ENCODE results near the gene JPH3.
"Not testable (repeated sequence)": the region's sequence is repeated elsewhere in the genome, so short reads cannot be mapped to it uniquely, and the experiment has no call there.

JPH3 gene

GRCh38 chr16:87657621-87658192 lies 55.4 kb downstream of the JPH3 start:
- no peak for DNase-seq

GRCh38 chr16:87658564-87659225 lies 56.4 kb downstream of the JPH3 start:
- no peak for DNase-seq

DNA sequence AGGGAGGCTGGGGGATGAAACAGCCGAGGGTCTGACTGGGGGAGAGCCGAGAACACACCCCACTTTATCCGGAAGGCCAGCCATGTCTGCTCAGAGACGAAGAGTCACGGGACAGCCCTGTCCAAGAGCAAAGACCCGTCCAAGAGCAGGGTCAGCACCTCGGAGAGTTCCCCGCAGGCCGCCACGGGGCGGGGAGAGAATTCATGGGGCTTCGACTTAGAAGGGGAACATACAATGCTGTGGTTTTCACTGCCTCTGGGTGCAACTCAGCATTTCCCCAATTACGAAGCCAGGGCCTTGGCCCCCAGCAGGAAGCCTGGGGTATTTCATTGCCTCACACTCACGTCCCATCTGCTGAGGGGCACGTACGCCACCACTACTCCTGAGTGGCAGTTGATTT lies 59.3 kb downstream of the JPH3 start:
- DNase-seq: peak; percentile 98

- no peak for DNase-seq
Measured at GRCh38 chr16:87662254-87663204, 60.2 kb downstream of the JPH3 start.

GRCh38 chr16:87664792-87665191 lies 62.5 kb downstream of the JPH3 start:
- no peak for DNase-seq

GRCh38 chr16:87665193-87665592 lies 62.9 kb downstream of the JPH3 start:
- no peak for DNase-seq

GRCh38 chr16:87666919-87667318 lies 64.6 kb downstream of the JPH3 start:
- no peak for DNase-seq

GRCh38 chr16:87667443-87667842 lies 65.1 kb downstream of the JPH3 start:
- DNase-seq: no peak

DNA sequence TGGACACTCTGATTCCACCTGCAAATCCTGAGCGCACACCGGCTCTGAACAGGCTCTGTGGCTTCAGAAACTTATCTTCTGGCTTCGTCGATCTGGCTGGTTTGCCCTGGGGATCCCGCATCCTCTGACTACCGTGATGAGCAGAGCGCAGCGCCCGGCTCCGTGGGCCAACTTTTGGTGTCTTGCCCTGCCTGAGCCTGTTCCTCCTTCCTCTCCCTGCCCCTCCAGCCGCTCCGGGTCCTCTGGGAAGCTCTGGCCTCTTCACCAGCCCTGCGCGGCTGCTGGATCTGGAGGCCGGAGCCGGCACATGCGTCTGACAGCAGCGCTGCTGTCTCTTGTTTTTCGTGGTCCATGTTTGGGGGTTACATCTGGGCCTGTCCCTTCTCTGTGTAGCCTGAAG lies 65.6 kb downstream of the JPH3 start:
- no peak for DNase-seq

DNA sequence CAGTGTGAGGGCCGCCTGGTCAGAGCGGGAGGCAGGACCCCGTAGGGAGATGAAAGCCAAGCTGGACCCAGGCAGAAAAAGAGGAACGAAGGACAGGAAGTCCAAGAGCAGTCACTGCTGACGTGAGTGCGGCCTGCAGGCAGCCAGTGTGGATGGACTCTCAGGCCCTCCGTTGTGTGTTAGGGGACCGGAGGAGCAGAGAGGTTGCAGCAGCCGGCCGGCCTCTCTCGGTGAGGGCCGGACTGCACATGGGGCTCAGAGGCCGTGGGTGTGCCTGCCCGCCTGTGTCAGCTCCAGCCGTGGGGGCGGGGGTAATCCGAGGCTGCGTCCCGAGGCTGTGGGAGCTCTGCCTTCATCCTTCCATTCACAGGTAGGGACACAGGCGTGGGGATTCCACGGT lies 67.4 kb downstream of the JPH3 start:
- DNase-seq: no peak

DNA sequence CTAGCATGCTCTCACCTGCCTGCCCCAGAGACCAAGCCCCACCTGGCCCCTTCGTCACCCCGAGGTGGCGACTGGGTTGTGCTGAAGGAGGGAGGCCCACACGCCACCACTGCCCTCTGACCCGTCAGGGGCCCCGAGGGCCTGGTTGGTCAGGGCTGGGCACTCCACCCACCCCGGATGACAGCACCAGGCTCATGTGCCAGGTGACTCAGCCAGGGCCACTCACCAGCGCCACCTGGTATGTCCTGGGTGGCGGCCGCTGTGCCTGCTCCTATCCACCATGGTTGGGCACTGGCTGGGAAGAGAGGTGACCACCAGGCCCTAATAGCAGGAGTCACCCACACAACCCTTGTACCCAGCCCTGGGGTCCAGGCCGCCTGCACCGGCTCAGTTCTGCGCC lies 68.9 kb downstream of the JPH3 start:
- DNase-seq: no peak

DNA sequence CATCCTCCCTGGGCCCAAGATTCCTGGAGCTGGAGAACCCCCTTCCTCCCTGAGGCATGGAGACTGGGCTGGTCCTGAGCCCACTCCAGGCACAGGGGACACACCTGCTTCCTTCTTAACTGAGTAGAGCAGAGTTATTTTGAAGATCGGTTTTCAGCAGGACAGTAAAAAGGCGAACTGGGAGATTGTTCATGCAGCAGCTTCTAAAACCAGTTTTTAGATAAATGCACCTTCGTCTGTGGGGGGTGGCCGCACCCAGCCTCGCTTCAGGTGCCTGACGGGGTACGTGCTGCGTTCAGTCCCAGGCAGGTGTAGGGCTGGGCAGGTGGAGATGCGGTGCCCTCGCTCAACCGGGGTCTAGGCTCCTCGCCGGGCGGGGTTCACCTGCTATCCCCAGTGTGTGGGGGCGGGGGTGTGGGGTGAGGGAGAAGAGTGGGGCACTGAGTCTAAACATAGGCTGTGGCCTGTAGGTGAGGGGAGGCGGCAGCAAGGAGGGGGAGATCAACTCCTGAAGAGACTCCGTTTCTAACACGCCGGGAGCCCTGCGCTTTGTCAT lies 69.5 kb downstream of the JPH3 start:
- DNase-seq: no peak

- peak; percentile 75 for DNase-seq
Measured at GRCh38 chr16:87674419-87674818, 72.1 kb downstream of the JPH3 start.

- DNase-seq: no peak
Measured at GRCh38 chr16:87675111-87675719, 72.9 kb downstream of the JPH3 start.

GRCh38 chr16:87677830-87678229 lies 75.5 kb downstream of the JPH3 start:
- no peak for DNase-seq

DNA sequence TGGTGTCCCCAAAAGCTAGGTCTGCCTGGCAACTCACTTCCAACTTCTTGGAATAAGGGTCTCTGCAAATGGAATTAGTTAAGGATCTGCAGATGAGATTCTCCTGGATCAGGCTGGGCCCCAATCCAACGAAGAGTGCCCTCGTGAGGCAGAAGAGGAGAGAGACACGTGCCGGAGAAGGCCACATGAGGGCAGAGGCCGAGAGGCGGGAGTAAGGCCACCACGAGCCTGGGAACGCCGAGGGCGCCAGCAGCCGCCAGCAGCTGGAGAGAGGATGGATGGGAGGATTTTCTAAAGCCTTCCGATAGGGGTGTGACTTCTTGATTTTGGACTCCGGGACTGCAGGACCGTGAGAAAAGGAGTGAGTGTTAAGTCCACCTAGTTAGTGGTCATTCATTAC lies 76.3 kb downstream of the JPH3 start:
- DNase-seq: no peak

- DNase-seq: no peak
Measured at GRCh38 chr16:87679593-87680271, 77.4 kb downstream of the JPH3 start.

DNA sequence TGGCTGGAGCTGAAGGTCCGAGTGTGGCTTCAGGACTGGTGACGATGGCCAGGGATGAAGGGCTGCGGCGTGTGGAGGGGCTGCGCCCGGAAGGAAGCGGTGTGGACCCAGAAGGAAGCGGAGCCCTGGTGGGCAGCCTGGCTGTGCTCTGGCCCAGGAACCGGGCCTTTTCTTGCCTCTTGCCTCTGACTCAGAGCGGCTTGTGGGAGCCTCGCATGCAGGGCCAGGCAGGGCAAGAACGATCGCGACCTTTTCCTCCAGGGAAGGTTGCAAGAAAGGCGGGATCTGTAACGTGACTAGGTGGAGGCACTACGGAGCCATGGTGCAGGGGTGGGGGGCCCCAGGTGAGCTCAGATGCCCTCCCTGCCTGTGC lies 78.0 kb downstream of the JPH3 start:
- no peak for DNase-seq

GRCh38 chr16:87681051-87681602 lies 78.8 kb downstream of the JPH3 start:
- not testable (repeated sequence) for DNase-seq

GRCh38 chr16:87681981-87682570 lies 79.8 kb downstream of the JPH3 start:
- peak; percentile 16 for DNase-seq

- no peak for DNase-seq
Measured at GRCh38 chr16:87682852-87683399, 80.6 kb downstream of the JPH3 start.

Data from MV-4-11 (cell line).